Esophagus squamous epithelium (tissue), 5 donors: Measurements from ENCODE around the gene NACA. TPM values are rescaled to one million over a fixed set of nuclear protein-coding genes. Genes with fewer than 3 reads are reported as not detected.

Experiments
- DNase-seq: peaks from one replicate; lab custom pipeline; 2025; lab: John Stamatoyannopoulos, UW
- H3K27ac ChIP-seq, 4 donors: fragments of 200-600 bp; sonication (generic); one replicate each; pipeline ENCODE4 v1.5.1; 2016 to 2019; ENCODE audit warnings: mild to moderate bottlenecking in 1 of 4
- H3K27me3 ChIP-seq, 4 donors: fragments of 200-600 bp; sonication (generic); 1 replicate in 3 of 4; 2 replicates in 1 of 4; pipeline versions ENCODE4 v1.5.1 to v1.6.0; 2017 to 2021; ENCODE audit warnings: antibody characterized with exemption in 1 of 4
- H3K36me3 ChIP-seq, 3 donors: fragments of 200-600 bp; sonication (generic); one replicate each; pipeline ENCODE4 v1.5.1; 2016 to 2019
- H3K4me1 ChIP-seq, 3 donors: fragments of 200-600 bp; sonication (generic); one replicate each; pipeline ENCODE4 v1.5.1; 2017 to 2019
- H3K4me3 ChIP-seq, 4 donors: fragments of 200-600 bp; sonication (generic); 1 replicate in 3 of 4; 2 replicates in 1 of 4; pipeline ENCODE4 v1.5.1; 2016 to 2019; ENCODE audit warnings: mild to moderate bottlenecking in 2 of 4, moderate library complexity in 1 of 4
- H3K9me3 ChIP-seq, 3 donors: fragments of 200-600 bp; sonication (generic); one replicate each; pipeline ENCODE4 v1.5.1; 2016 to 2019
- POLR2A ChIP-seq, 4 donors: fragments of 450-650 bp; IDR thresholded peaks; one replicate each; pipeline ENCODE4 v1.6.1; 2017; ENCODE audit warnings: antibody characterized with exemption in 4 of 4, mild to moderate bottlenecking in 4 of 4, moderate library complexity in 3 of 4
- WGBS, 2 donors: methylation state at CpG; one replicate each; pipeline ENCODE4 v1.1.5; 2018; 5-methylcytosine and 5-hydroxymethylcytosine counted together
- intact Hi-C: fragments of 100-400 bp; cut with DNase I; formaldehyde crosslinking; loops from one replicate; pipeline ENCODE4 v1.15.0; 2022
- total RNA-seq, 4 donors: library from RNA; depleted of rRNA; stranded (reverse); fragments of >200 nt; gene quantifications; one replicate each; pipeline ENCODE4 v1.1.0, GENCODE V29; 2016
- TF ChIP-seq, protein P1 (sequence below), 6 experiments: fragments of 450-650 bp in 4 of 6; fragments of 200-600 bp in 2 of 6; sonication (generic) in 2 of 6; IDR thresholded peaks; one replicate each; pipeline ENCODE4 v1.5.1; 2016 to 2019; ENCODE audit warnings: antibody characterized with exemption in 6 of 6, mild to moderate bottlenecking in 4 of 6, moderate library complexity in 4 of 6
- donor health status: DM: yes; HTN: yes; CAD: no.

NACA gene
- total RNA-seq, 4 donors from 2014 or later: 1,083 to 1,907 (median 1,546) TPM

DNA sequence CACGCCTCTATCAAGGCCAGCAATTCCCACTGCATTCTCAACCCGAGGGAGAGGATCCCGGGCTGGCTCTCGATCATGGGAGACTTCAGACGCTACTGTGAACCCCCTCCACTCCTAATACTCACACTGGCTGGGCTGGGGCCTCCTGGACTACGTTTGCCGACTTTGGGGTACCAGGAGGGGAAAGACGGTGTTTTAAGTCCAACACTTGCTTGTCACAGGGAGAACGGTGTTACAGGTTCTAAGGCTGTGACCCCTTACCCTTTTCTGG, 463 bp downstream of the NACA start:
- Histone ChIP-seq H3K27ac (peak overlapping the region; percentile 91 to 96 (median 93)), H3K4me3 (peak overlapping the region; percentile 70 to 78 (median 76)), H3K27me3 (no peaks in the 10 kb centered on the region), H3K36me3 (peaks cover 0 to 25% (median 7%) of the 10 kb centered on the region in 3 donors), H3K9me3 (no peaks in the 10 kb centered on the region), H3K4me1 (peaks cover 32 to 56% (median 43%) of the 10 kb centered on the region in 3 donors)
- no peak for DNase-seq
- intact Hi-C loops: loop anchor here (5.0 to 10.0 kb wide), 2 partner anchors 37 to 80 kb away; partner anchors contain the start of genes ATP5F1B and PTGES3
- WGBS, 2 donors: 0% methylated on average over 3 to 7 of the region's 9 CpGs
- no peak for TF ChIP-seq POLR2A (IDR thresholded peaks at IDR 0.05)
- TF ChIP-seq, protein P1, sequence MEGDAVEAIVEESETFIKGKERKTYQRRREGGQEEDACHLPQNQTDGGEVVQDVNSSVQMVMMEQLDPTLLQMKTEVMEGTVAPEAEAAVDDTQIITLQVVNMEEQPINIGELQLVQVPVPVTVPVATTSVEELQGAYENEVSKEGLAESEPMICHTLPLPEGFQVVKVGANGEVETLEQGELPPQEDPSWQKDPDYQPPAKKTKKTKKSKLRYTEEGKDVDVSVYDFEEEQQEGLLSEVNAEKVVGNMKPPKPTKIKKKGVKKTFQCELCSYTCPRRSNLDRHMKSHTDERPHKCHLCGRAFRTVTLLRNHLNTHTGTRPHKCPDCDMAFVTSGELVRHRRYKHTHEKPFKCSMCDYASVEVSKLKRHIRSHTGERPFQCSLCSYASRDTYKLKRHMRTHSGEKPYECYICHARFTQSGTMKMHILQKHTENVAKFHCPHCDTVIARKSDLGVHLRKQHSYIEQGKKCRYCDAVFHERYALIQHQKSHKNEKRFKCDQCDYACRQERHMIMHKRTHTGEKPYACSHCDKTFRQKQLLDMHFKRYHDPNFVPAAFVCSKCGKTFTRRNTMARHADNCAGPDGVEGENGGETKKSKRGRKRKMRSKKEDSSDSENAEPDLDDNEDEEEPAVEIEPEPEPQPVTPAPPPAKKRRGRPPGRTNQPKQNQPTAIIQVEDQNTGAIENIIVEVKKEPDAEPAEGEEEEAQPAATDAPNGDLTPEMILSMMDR (IDR thresholded peaks at IDR 0.05): no peak

DNA sequence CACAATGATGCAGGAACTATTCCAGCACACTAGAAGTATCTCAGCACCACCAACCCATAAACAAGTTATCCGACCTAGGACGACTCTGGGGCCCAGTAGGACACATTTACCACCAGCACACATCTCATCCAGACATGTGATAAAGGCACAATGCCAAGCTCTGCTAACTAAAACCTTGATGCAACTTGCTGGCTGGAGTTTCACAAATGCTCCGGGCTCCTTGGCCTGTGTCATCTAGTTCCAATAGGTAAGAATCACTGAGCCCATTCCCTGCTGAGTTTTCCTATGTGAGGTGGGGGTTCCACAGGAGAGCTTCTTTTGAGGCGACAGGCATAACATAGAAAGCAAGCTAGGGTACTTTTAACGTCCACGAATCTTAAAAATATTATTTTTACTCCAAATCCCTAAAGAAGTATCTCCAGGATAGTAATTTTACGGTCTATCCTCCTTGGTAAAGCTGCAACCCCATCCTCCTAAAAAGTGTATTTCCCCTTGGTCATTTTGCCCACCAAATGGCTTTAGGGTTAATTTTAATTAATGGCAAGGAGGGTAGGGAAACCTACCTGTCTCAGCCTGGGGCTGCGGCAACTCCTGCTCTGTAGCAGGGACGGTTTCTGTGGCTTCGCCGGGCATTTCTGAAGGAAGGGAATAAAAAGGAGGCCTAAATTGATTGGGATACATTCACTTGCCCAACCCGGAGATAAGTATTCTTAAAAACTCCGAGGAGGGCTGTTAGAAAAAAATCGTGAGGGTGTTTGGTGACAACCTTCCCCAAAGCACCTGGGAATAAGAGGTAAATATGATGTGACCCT, 1.0 kb downstream of the NACA start:
- Histone ChIP-seq H3K4me3 (peak overlapping the region; percentile 70 to 78 (median 76)), H3K27ac (peak overlapping the region; percentile 91 to 96 (median 93)), H3K9me3 (no peaks in the 10 kb centered on the region), H3K36me3 (peaks cover 0 to 26% (median 13%) of the 10 kb centered on the region in 3 donors), H3K27me3 (no peaks in the 10 kb centered on the region), H3K4me1 (peaks cover 32 to 61% (median 48%) of the 10 kb centered on the region in 3 donors)
- DNase-seq: no peak
- WGBS, 2 donors: 1% methylated on average over 13 to 14 of the region's 14 CpGs
- intact Hi-C loops: loop anchor here (5.0 to 10.0 kb wide), 2 partner anchors 37 to 79 kb away; partner anchors contain the start of genes ATP5F1B and PTGES3
- peak in 2 of 4 donors; percentile 29 to 34 for TF ChIP-seq POLR2A (IDR thresholded peaks at IDR 0.05)
- TF ChIP-seq, protein P1 (IDR thresholded peaks at IDR 0.05): no peak

DNA sequence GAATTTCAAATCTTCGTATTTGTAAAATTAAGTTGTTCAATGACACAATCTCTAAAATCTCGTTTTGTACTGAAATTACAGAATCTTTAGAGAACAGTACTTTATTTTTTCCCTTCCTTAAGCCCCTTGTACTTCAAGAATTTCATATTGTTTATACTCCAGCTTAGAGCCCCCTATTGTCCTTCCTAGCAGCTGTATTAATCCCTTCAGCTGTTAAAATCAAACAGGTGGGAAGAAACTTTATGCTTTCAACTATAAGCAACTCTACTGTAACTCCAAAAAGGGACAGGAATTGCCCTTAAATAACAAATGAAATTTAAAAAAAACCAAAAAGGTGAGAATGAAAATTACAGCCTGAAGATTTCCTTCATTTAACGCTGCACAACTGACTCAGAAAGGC, 1.7 kb downstream of the NACA start:
- peaks cover 0 to 34% (median 17%) of the 10 kb centered on the region in 3 donors for H3K36me3 ChIP-seq
- H3K4me3 ChIP-seq: peak overlapping the region; percentile 70 to 78 (median 76)
- TF ChIP-seq, protein P1 (IDR thresholded peaks at IDR 0.05): no peak
- TF ChIP-seq POLR2A (IDR thresholded peaks at IDR 0.05): no peak
- H3K27ac ChIP-seq: peak overlapping the region; percentile 91 to 96 (median 93)
- DNase-seq: no peak
- no peaks in the 10 kb centered on the region for H3K27me3 ChIP-seq
- H3K4me1 ChIP-seq: peaks cover 32 to 69% (median 55%) of the 10 kb centered on the region in 3 donors
- no peaks in the 10 kb centered on the region for H3K9me3 ChIP-seq
- intact Hi-C loops: loop anchor here (5.0 to 10.0 kb wide), 2 partner anchors 36 to 79 kb away; partner anchors contain the start of genes ATP5F1B and PTGES3
- WGBS, 2 donors: 26 to 28% methylated on average over 3 of the region's 3 CpGs

DNA sequence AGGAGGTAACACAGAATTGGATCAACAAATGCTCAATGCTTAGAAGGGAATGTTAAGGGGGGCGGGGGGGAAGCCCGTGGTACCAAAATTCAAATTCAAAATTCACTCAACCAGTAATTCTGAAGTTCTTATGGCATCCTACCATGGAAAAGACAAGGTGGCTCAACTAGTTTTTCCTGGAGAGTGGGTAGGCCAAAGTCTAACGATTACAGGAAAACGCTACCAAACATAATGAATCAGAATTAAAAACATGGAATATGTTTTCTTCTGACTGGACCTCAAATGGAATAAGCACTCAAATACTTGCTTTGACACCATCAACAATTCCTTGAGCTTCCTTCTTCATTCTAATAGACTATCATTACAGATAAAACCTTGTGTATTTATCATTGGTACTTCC, 2.3 kb downstream of the NACA start:
- Histone ChIP-seq H3K27ac (peak overlapping the region; percentile 91 to 96 (median 93)), H3K27me3 (no peaks in the 10 kb centered on the region), H3K4me3 (peak overlapping the region; percentile 1 to 78 (median 76)), H3K36me3 (peaks cover 0 to 39% (median 17%) of the 10 kb centered on the region in 3 donors), H3K9me3 (no peaks in the 10 kb centered on the region), H3K4me1 (peaks cover 36 to 74% (median 57%) of the 10 kb centered on the region in 3 donors)
- no peak for TF ChIP-seq POLR2A (IDR thresholded peaks at IDR 0.05)
- TF ChIP-seq, protein P1 (IDR thresholded peaks at IDR 0.05): no peak
- WGBS, 2 donors: 37 to 52% methylated on average over 4 of the region's 4 CpGs
- intact Hi-C loops: loop anchor here (5.0 to 10.0 kb wide), 2 partner anchors 36 to 78 kb away; partner anchors contain the start of genes ATP5F1B and PTGES3
- no peak for DNase-seq

DNA sequence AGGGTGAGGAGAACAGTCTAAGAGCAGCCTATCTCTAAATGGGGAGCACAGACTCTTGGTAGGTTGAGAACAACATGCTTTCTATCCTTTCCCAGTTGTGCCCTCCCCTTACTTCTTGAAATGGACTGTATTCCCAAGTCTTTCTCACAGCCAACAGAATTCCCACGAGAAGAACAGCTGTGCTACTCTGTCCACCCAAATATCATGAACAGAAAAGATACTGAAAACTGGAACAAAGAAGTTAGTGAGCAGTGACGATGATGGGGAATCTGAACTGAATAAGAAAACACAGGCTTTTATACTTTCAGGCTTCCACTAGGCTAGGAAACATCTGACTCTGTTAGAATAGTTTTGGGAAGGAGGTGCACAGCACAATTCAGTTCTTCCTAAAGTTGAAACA, 3.4 kb downstream of the NACA start:
- peak overlapping the region in 3 of 4 donors; percentile 13 to 78 (median 75) for H3K4me3 ChIP-seq

More for the DNA sequence above, 3.4 kb downstream of the NACA start:
- peak overlapping the region; percentile 91 to 96 (median 93) for H3K27ac ChIP-seq
- 16 to 30% methylated on average over 2 of the region's 2 CpGs for WGBS, 2 donors
- intact Hi-C loops: loop anchor here (5.0 to 10.0 kb wide), 2 partner anchors 34 to 77 kb away; partner anchors contain the start of genes ATP5F1B and PTGES3
- H3K9me3 ChIP-seq: no peaks in the 10 kb centered on the region
- no peak for DNase-seq
- TF ChIP-seq POLR2A (IDR thresholded peaks at IDR 0.05): no peak
- TF ChIP-seq, protein P1 (IDR thresholded peaks at IDR 0.05): no peak
- H3K36me3 ChIP-seq: peaks cover 0 to 50% (median 17%) of the 10 kb centered on the region in 3 donors
- H3K4me1 ChIP-seq: peaks cover 41 to 85% (median 67%) of the 10 kb centered on the region in 3 donors
- H3K27me3 ChIP-seq: no peaks in the 10 kb centered on the region
